Epidermal melanocyte (primary cell): ENCODE measurements around the gene ZNF618.
A peak's percentile ranks its signal among the peaks of the same experiment; 100 is the strongest.

Experiments
- DNase-seq: peaks from one replicate; pipeline ENCODE4 v3.0.0; 2011; ENCODE audit warnings: low spot score; ENCODE audit not compliant: insufficient read length

The ZNF618 gene, protein sequence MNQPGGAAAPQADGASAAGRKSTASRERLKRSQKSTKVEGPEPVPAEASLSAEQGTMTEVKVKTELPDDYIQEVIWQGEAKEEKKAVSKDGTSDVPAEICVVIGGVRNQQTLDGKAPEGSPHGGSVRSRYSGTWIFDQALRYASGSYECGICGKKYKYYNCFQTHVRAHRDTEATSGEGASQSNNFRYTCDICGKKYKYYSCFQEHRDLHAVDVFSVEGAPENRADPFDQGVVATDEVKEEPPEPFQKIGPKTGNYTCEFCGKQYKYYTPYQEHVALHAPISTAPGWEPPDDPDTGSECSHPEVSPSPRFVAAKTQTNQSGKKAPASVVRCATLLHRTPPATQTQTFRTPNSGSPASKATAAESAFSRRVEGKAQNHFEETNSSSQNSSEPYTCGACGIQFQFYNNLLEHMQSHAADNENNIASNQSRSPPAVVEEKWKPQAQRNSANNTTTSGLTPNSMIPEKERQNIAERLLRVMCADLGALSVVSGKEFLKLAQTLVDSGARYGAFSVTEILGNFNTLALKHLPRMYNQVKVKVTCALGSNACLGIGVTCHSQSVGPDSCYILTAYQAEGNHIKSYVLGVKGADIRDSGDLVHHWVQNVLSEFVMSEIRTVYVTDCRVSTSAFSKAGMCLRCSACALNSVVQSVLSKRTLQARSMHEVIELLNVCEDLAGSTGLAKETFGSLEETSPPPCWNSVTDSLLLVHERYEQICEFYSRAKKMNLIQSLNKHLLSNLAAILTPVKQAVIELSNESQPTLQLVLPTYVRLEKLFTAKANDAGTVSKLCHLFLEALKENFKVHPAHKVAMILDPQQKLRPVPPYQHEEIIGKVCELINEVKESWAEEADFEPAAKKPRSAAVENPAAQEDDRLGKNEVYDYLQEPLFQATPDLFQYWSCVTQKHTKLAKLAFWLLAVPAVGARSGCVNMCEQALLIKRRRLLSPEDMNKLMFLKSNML

DNA sequence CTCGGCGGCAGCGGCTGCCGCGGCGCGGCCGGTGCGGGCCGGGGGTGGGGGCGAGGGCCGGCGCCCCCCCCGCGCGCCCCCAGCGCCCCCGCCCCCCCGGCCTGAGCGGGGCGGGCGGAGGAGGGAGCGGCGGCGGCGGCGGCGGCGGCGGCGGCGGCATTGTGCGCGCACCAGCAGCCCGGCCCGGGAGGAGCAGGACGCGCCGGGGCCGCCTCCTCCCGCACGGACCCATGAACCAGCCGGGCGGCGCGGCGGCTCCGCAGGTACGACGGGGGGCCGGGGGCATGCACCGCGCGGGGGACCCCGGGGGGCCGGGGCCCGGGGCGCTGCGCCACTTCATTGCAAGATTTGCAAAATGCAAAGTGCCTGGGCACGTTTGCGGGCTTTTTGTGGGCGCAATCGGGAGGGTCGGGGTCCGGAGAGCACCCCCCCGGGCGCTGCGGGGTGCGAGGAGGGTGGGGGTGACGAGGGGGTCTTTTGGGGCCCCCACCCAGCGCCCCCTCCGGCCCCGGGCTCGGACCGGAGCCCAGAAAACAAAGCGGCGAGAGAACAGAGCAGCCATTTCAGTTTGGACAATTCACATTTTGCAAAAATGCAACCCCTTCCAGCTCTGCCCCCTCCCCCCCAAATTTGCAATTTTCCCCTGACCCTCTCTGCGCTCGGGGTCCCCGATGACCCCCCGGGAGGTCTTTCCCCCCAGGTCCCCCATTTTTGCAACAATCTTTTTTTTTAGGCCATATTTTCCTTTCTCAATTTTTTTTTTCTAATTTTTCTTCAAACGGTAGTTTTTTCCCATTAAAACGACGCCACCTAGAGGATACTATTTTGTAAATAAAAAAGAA lies at the start of gene ZNF618:
Gene ZNF618, plus strand, starts transcription at position 159 of the 842 bp plus-strand sequence. Its CDS starts 72 bp downstream, at position 231.
- DNase-seq, result peak; percentile 56

DNA sequence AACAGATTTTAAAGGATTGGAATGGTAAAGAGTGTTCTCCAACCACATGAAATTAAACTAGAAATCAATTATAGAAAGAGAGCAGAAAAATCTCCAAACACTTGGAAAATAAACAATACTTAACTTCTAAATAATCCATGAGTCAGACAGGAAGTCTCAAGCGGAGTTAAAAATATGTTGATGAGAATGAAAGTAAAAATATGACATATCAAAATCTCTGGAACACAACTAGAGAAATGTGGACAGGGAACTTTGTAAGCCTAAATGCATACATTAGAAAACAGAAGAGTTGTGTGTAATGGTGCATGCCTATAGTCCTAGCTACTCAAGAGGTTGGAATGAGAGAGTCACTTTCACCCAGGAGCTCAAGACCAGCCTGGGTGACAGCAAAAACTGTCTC lies 47.9 kb upstream of the ZNF618 start:
- DNase-seq, result no peak

DNA sequence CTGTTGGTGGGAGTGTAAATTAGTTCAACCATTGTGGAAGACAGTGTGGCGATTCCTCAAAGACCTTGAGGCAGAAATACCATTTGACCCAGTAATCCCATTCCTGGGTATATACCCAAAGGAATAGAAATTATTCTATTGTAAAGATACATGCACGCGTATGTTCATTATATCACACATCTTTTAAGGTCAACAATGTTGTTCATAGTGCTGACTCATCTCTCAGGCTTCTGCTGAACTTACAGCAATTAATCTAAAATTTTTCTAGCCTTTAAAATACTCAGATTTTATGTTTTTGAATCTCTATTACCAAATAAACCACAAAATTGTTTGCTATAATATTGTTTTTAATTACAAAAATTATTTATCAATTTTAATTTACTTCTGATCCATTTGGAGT lies 38.8 kb upstream of the ZNF618 start:
- no peak for DNase-seq

DNA sequence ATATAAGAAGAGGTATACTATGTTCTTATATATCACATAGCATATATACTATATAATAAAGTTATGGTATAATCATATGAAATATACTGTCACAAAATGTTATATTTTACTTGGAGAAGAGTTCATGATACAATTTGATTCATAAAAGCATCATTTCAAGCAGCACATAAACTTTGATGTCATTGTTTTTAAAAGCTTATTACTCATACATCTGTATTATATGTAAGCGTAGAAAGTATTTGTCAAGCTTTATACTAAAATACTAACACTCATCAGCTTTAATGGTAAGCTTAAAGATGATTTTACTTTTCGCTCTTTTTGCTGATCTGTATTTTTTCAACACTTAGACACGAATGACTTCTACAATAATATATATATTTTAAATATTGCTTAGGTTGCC lies 34.0 kb upstream of the ZNF618 start:
- no peak for DNase-seq

DNA sequence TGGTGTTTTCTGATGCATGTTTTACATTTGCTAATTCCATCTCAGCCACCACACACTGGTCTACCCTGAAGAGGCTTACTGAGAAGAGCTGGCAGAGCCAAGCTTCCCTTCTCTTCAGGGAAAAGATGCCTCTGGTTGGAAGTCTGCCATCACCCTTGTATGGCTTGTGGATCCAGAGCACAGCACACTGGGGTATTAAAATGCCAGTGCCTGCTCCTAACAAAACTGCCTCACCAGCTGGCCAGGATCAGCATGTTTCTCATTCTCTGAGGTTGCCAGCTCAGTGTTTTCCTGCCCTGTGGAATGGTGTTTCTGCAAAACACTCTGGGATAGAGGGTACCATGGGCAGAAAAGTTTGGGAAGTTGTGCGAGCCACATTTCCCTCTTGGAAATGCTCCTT lies 31.6 kb upstream of the ZNF618 start:
- DNase-seq, result no peak

DNA sequence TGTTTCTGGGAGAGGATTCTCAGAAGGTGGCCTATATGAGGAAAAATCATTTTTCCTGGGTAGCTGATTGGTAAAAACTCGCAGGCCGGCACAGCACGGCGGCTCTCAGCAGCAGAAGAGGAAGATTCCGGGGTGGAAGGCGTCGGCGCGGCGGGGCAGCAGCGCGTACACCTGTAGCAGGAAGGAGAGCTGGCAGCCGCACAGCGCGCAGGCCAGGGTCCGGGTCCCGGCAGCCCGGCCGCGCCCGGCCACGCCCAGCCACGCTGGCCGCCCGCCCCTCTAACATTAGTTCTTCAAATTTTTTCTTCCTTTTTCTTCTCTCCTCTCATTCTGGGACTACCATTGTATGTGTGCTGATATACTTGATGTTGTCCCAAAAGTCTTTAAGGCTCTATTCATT lies 24.8 kb upstream of the ZNF618 start:
- DNase-seq, result no peak

DNA sequence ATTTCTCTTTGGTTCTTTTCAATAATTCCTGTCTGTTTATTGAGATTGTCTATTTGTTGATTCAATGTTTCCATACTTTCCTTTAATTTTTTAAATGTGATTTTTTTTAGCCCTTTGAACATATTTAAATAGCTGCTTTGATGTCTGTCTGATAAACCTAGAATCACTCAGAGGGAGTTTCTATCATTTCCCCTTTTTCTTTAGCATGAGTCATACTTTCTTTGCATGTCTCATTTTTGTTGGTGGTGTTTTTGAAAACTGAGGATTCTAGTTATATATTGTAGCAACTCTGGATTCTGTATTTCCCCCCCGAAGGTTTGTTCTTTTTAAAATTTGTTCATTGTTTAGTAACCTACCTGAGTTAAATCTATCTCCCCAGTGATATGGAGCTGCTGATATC lies 24.2 kb upstream of the ZNF618 start:
- no peak for DNase-seq

DNA sequence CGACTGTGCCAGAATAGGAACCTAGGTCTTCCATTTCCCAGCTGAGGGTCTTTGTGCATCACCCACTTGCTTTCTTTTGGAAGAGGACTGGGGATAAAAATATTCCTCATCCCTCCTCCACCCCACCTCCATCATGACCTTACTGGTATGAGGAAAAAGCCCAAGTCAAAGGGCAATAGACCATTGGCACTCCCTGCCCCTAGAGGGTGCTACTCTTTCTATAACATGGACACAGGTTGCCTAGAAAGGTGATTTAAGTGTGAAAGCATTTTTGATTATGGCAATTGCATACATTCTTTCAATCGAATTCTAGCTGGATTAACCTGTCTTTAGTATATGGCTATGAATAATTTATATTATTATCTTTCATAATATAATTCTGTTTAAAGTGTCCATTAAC lies 22.8 kb upstream of the ZNF618 start:
- DNase-seq, result no peak

DNA sequence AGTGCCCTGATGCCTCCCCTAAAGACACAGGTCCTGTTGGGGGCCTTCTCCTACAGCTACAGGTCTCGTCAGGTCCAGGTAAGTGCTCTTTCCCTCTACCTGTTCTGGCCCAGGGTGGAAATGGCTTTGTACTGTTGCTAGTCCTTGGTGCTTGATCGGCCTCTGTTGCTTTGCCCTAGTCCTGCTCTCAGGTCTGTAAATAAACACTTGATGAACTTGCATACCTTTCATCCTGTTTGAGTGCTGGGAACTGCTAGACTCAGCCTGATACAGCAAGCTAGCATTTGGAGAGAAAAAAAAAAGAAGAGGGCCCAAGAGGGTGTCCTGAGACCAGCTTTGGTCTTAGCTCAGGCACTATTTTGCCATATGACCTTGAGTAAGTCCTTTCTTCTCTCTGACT lies 21.8 kb upstream of the ZNF618 start:
- DNase-seq, result no peak

DNA sequence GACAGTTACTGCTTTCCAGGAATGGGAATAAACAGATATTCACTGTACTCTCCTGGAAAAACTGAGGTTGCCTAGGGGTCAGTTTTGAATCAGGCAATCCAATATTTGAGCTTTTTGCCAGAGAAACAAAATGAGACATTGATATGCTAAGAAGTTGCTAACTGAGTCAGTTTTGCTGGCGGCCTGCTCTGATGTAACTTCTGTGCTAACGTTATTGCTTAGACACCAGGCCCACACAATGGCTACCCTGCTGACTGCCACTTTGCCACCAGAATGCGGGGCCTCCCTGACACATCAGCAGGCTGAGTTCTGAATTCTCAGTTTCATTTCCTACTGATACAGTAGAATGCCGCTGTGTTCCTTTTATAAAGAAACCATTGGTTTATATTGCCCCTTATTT lies 18.2 kb upstream of the ZNF618 start:
- no peak for DNase-seq

DNA sequence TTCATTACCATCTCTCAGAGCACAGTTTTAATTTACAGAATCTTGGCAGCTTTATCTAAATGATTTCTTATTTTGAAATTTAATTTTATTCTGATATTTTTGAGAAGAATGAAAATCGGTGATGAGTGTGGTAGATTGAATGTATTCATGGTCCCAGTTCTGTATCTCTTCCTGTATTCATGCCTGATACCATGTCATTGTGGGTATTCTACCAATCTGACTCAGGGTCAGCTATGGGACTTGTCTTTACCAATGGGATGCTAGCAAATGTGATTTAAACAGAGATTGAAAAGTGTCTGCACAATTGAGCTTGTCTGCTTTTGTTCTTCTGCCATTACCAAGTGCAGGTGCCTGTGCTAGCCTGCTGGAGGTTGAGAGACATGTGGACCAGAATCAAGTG lies 17.8 kb upstream of the ZNF618 start:
- DNase-seq, result no peak

DNA sequence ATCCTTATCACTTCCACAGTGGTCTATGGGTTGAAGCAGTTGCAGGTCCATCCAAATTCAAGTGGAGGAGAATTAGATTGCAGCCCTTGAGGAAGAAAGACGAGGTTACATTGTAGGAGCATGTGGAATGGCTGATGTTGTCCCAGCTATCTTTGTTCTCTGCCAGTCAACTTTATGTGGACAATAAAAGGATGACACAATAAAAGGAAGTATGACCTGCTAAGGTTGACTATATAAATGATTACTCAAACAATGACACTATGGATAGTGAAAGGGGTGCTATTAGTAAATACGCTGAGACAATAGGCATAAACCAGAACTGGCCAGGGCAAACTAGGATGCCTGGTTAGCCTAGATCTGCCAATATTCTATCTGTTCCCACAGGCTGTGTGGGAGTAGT lies 12.8 kb upstream of the ZNF618 start:
- DNase-seq, result no peak

DNA sequence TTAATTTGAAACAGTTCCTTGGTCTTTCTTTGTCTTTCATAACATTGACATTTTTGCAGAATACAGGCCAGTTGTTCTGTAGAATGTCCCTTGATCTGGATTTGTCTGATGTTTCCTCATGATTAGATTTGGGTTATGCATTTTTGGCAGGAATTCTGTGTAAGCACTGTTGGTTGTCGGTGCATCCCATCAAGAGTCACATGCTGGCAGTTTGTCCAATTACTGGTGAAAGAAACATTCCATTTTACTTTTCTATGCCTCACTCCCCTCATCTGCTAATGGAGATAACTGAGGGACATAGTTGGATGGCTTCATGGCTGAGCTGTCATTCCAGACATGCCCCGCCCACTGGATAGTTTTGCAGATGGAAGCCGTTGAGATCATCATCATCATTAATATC lies 7.6 kb upstream of the ZNF618 start:
- no peak for DNase-seq

DNA sequence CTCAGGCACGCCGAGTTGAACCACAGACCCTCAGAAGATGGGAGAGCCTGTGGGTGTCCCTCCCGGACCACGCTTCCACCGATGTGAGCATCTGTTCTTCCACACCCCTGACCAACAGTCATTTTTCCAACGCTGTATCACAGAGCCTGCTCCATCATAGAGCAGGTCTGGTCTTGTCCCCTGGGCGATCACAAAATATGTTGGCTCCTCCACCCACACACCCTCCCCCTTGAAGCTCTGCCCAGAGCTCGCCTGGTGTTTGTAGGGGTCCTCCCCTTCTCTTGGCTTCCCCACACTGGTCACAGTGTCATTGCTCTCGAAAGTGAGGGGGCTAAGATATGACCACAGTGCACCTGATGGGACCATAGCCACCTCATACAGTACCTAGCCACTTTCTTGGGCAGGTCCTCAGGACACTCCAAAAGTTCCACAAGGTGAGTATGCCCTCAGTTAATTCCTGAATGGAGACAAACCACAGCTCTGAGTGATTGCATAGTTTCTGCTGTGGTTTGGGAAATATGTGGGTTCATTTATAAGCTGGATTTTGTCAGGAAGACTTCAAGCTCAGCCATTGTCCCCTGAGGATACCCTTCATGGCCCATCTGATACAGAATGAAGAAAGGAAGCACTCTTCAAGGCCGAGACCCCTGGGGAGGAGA lies 3.5 kb upstream of the ZNF618 start:
- no peak for DNase-seq

DNA sequence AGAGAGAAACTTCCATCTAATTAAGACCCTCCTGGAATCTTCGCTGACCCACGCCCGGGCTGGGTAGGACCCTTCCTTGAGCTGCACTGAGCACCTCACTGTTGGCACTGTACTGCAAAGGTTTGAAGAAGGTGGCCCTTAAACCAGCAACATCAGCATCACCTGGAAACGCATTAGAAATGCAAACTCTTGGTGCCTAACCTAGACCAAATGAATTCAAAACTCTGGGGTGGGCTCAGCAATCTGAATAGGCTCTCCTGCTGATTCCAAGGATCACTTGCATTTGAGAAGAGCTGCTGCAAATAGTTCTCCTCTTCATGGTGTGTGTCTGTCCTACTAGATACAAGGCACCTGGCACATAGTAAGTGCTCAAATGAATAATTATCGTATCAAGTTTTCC lies 2.7 kb upstream of the ZNF618 start:
- no peak for DNase-seq

DNA sequence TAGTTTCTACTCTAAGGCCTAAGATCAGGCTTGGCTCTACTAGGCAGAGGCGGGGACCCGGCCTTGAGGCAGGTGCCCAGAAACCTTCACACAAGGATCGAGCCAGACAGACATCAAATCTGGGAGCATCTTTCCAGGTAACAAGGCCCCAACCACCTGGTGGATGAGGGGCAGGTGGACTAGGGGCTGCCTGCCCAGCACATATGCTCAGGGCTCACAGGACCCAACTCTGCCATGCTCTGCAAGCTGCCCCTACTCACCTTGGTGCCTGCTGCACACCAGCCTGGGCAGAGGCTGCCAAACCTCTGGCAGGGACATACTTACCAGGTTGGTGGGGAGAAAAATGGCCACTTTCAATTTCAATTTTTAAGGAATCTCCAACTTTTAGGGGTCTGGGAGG lies 2.2 kb upstream of the ZNF618 start:
- DNase-seq, result no peak

DNA sequence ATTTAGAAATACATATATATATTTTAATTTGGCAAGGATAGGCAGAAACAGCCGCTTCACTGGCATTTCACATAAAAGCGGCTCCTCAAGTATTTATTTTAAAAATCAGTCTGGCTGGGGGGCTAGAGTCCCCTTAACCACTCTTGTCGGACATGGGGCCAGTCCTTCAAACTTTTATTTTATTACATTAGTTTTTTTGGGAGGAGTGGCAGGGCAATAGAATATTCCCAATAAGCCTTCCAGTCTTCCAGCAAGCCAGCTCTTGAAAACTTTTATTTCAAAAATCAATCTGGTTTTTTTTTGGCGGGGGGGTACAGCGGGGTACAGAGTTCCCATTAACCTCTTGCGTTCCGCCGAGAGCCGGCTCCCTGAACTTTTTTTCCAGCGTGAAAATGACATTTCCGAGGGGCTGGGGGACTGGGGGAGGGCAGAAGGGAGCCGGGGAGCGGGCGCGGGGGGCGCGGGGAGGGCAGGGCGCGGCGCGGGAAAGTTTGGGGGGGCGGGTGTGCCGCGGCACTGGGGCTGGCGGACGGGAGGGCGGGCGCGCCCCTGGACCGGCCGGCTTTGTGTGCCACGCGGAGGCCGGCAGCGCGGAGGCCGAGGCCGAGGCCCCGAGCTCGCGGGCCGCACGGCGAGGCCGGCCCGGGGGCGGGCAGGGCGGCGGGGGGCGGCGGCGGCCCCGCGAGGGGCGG lies 504 bp upstream of the ZNF618 start:
- DNase-seq, result no peak

DNA sequence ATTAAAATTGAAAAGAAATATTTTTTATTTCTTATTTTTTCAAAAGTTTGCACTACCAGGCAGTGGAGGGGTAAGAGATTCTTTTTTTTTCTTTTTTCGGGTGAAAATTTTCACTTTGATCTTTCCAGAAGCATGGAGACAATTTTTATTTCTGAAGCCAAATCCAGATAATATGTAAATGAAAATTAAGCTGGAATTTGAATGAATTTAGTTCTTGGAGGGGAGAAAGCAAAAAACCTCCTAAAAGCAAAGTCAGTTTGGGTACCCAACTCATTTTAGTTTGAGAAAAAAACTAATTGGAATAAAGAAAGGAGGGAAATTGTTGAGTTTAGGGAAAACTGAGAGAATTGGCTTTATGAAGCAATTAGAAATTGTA lies 872 bp downstream of the ZNF618 start:
- no peak for DNase-seq

DNA sequence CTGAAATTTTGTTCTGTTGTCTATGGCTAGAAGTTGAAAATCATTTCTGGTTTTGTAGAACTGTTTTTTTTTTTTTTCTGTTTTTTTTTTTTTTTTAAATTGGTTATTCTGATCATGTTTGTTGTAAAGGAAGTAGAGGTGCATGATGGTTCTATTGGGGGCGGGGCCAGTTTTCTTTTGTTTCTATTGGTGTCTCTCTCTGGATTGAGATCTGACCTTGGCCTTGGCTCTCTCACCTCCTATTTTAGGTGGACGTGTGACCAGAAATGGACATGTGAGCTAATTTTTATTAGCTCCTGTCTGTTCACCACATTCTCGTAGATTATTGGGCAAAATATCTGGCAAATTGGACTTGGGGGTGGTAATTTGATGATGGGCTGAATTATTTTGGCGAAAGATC lies 3.2 kb downstream of the ZNF618 start:
- DNase-seq, result no peak

DNA sequence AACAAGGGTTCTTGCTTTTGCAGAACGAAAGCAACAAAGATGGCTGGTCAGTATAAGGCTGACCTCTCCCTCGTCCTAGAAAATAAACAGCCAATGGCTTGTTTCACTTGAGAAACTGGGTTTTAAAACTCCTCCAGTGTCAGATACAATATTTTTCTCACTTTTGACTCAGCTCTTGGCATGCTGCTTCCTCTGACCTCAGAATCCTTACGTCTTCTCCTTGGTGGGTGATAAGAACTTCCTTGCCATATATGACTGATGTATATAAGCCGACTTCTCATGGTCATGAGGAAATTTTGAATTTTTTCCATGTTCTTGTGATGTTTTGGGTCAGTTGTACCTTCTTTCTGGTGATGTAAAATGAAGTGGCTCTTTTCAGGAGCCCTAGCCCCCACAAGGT lies 3.8 kb downstream of the ZNF618 start:
- DNase-seq, result no peak

DNA sequence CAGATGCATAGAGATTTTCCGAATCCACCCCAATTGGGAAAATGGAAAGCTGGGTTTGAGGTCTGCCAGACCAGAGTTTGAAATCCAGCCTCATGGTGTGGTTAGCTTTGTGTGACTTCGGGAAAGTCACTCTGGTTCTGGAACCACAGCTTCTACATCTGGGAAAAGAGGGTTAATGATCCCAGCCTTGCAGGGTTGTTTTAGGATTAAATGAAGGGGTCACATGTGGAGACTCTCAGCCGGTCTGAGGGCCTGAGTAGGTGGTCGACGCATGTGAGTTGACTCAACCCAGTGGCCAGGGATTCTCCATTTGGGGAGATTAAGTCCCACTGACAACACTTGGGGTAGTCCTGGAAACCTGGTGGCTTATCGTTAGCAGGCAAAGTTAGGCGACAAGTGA lies 6.1 kb downstream of the ZNF618 start:
- DNase-seq, result no peak
